22Rv1 (cell line): Measurements from ENCODE around the gene CAMK2B.

Source experiments
- CTCF ChIP-seq: fragments of 450-650 bp; IDR thresholded peaks from 2 replicates; pipeline ENCODE4 v1.5.1; 2017; ENCODE audit warnings: mild to moderate bottlenecking
- ZFX ChIP-seq: fragments of 450-650 bp; IDR thresholded peaks from 2 replicates; pipeline ENCODE4 v1.6.1; 2017; ENCODE audit warnings: antibody characterized with exemption, borderline replicate concordance

- TF ChIP-seq ZFX: no peak
- 0 out of 2 replicates have a peak, but pooled peaks have one; percentile 1 for TF ChIP-seq CTCF
Measured at GRCh38 chr7:44326261-44327125, 1.1 kb upstream of the CAMK2B start.
